Measurements from ENCODE around the gene PPARG. TPM values are rescaled to one million over a fixed set of nuclear protein-coding genes. Genes with fewer than 3 reads are reported as not detected.
A peak's percentile ranks its signal among the peaks of the same experiment; 100 is the strongest.

PPARG gene
- polyA plus RNA-seq, 1 of the 3 experiments (the other 2 are of a cell fraction): 2.8 TPM

DNA sequence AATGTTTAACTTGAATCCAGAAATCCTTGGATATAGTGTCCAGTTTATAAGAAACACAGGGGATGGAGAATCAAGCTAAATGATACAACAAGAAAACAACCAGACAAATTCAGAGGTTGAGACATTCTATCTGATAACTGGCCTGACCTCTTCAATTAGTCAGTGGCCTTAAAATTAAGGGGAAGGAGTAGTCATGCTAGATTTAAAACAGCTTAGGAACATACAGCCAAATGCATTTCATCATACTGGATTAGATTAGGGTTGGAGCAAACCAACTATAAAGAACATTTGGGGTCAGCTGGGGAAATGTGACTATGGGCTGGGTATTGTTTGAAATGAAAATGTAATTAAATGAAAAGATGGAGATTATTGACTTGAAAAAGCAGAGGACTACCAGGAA, 53.3 kb downstream of the PPARG start:
- POLR2A ChIA-PET: interaction anchor here (0.6 kb wide), 1 partner anchor 760 kb away, joined by 3 read pairs; no protein-coding TSS in a partner anchor

DNA sequence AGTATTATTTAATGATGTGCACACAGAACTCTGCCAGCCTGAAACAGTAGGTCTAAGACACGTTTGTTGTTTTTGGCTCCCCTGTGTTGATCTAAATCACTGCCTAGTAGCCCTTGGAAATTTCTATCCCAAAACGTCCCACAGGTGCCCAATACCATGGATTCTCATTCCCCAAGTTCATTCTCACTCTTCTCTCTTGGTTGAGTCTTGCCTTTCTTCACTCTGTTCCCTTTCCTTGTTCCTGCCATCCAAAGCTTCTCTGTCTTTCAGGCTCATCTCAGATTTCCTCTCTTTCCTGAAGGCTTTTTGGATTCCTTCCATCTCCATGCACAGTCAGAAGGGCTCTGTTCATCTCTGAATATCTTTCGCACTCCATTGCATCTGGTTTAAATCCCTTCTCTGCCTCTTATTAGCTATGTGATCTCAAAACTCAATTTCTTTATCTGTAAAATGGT, 54.2 kb downstream of the PPARG start:
- POLR2A ChIA-PET: no interaction called here
- peak; percentile 16 for DNase-seq
- H3K36me3 ChIP-seq (replicated peaks in 1 of 2; ENCODE audit: control insufficient read depth in 1 of 2, insufficient read depth in 2 of 2, low read length in 1 of 2): no peaks in the 10 kb centered on the region
- no peaks in the 10 kb centered on the region for H3K9me2 ChIP-seq
- no peaks in the 10 kb centered on the region for H3K79me2 ChIP-seq (ENCODE audit: insufficient read depth)
- H3K9ac ChIP-seq: no peak overlapping the region
- WGBS (ENCODE audit: low lambda C conversion rate): 39% methylated on average over 3 of the region's 3 CpGs
- no peaks in the 10 kb centered on the region for H4K20me1 ChIP-seq (ENCODE audit: insufficient read depth)
- CTCF ChIA-PET: interaction anchor here (0.7 to 1.0 kb wide), 3 partner anchors 9 to 158 kb away, joined by 3 to 4 read pairs (median 3); no protein-coding TSS in a partner anchor
- TF ChIP-seq, protein P1, sequence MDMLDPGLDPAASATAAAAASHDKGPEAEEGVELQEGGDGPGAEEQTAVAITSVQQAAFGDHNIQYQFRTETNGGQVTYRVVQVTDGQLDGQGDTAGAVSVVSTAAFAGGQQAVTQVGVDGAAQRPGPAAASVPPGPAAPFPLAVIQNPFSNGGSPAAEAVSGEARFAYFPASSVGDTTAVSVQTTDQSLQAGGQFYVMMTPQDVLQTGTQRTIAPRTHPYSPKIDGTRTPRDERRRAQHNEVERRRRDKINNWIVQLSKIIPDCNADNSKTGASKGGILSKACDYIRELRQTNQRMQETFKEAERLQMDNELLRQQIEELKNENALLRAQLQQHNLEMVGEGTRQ (IDR thresholded peaks at IDR 0.05; ENCODE audit: borderline replicate concordance, low read depth, low read length): no peak
- peak; percentile 57 for TF ChIP-seq GATA2 (CRISPR knock-in tag; IDR thresholded peaks at IDR 0.05)
- H3K27me3 ChIP-seq (ENCODE audit: insufficient read depth): no peaks in the 10 kb centered on the region
- H3K9me3 ChIP-seq: no peaks in the 10 kb centered on the region
- no peak overlapping the region for H3K27ac ChIP-seq (ENCODE audit: low read depth in 2 of 2, low read length in 1 of 2)
- H3F3A ChIP-seq (replicated peaks; ENCODE audit: insufficient read depth): no peaks in the 10 kb centered on the region
- no peak overlapping the region for H3K4me2 ChIP-seq
- peaks cover 0 to 4% of the 10 kb centered on the region in 2 experiments; a peak in 3 of 4 replicates for H3K4me1 ChIP-seq (ENCODE audit: control insufficient read depth in 1 of 2, insufficient read depth in 2 of 2, low read depth in 1 of 2, low read length in 1 of 2)
- no peak overlapping the region for H3K4me3 ChIP-seq (ENCODE audit: low read depth in 2 of 2, low read length in 1 of 2)
- H2AFZ ChIP-seq (ENCODE audit: low read depth): no peak overlapping the region

More for the DNA sequence above, 53.3 kb downstream of the PPARG start:
- H3K9me2 ChIP-seq: no peaks in the 10 kb centered on the region
- H3K79me2 ChIP-seq (ENCODE audit: insufficient read depth): no peaks in the 10 kb centered on the region
- no peak overlapping the region for H3K9ac ChIP-seq
- no peaks in the 10 kb centered on the region for H3F3A ChIP-seq (replicated peaks; ENCODE audit: insufficient read depth)
- H3K4me1 ChIP-seq (ENCODE audit: control insufficient read depth in 1 of 2, insufficient read depth in 2 of 2, low read depth in 1 of 2, low read length in 1 of 2): peaks cover 0 to 4% of the 10 kb centered on the region in 2 experiments; a peak in 3 of 4 replicates
- H2AFZ ChIP-seq (ENCODE audit: low read depth): no peak overlapping the region
- no peaks in the 10 kb centered on the region for H4K20me1 ChIP-seq (ENCODE audit: insufficient read depth)
- no peaks in the 10 kb centered on the region for H3K27me3 ChIP-seq (ENCODE audit: insufficient read depth)
- CTCF ChIA-PET: interaction anchor here (1.1 to 1.5 kb wide), 3 partner anchors 8 to 138 kb away, joined by 3 to 7 read pairs (median 5); no protein-coding TSS in a partner anchor
- H3K4me2 ChIP-seq: no peak overlapping the region
- no peak overlapping the region for H3K4me3 ChIP-seq (ENCODE audit: low read depth in 2 of 2, low read length in 1 of 2)
- H3K36me3 ChIP-seq (replicated peaks in 1 of 2; ENCODE audit: control insufficient read depth in 1 of 2, insufficient read depth in 2 of 2, low read length in 1 of 2): no peaks in the 10 kb centered on the region
- no peaks in the 10 kb centered on the region for H3K9me3 ChIP-seq
- peak; percentile 8 for DNase-seq
- TF ChIP-seq EP300 (IDR thresholded peaks at IDR 0.05; ENCODE audit: borderline replicate concordance in 1 of 2, low read depth in 1 of 2, low read length in 1 of 2) (0 out of 4 replicates have a peak, but pooled peaks of 1 of the 2 experiments have one; percentile 25), GATA2 (CRISPR knock-in tag; IDR thresholded peaks at IDR 0.05) (peak; percentile 37; the same call in 1 of the 2 replicates), YY1 (IDR thresholded peaks at IDR 0.05; ENCODE audit: low read depth) (no peak), TCF12 (IDR thresholded peaks at IDR 0.05) (no peak), MXI1 (IDR thresholded peaks at IDR 0.05; ENCODE audit: low read depth, low read length) (no peak), SMC3 (IDR thresholded peaks at IDR 0.05; ENCODE audit: low read depth, low read length) (no peak), RCOR1 (IDR thresholded peaks at IDR 0.05; ENCODE audit: low read length) (no peak), FOXM1 (IDR thresholded peaks at IDR 0.05; ENCODE audit: low read depth) (no peak), MEF2A (IDR thresholded peaks at IDR 0.05; ENCODE audit: borderline replicate concordance, low read depth) (no peak)
- TF ChIP-seq, protein P1 (IDR thresholded peaks at IDR 0.05; ENCODE audit: borderline replicate concordance, low read depth, low read length): no peak
- TF ChIP-seq, protein P2, sequence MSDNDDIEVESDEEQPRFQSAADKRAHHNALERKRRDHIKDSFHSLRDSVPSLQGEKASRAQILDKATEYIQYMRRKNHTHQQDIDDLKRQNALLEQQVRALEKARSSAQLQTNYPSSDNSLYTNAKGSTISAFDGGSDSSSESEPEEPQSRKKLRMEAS (IDR thresholded peaks at IDR 0.05; ENCODE audit: low read depth): no peak
- TF ChIP-seq, protein P3, sequence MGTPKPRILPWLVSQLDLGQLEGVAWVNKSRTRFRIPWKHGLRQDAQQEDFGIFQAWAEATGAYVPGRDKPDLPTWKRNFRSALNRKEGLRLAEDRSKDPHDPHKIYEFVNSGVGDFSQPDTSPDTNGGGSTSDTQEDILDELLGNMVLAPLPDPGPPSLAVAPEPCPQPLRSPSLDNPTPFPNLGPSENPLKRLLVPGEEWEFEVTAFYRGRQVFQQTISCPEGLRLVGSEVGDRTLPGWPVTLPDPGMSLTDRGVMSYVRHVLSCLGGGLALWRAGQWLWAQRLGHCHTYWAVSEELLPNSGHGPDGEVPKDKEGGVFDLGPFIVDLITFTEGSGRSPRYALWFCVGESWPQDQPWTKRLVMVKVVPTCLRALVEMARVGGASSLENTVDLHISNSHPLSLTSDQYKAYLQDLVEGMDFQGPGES (IDR thresholded peaks at IDR 0.05; ENCODE audit: low read depth, low read length): no peak
- no peak overlapping the region for H3K27ac ChIP-seq (ENCODE audit: low read depth in 2 of 2, low read length in 1 of 2)

All from SK-N-SH (cell line).